Ascending aorta (tissue), 2 donors: ENCODE measurements around the gene SEZ6L. TPM values are rescaled to one million over a fixed set of nuclear protein-coding genes. Genes with fewer than 3 reads are reported as not detected.

Source experiments
- DNase-seq, 2 donors: peaks; one replicate each; pipeline ENCODE4 v3.0.0-alpha.2; 2019; ENCODE audit warnings: low spot score in 2 of 2
- H3K27ac ChIP-seq, 2 donors: fragments of 200-600 bp; sonication (generic); one replicate each; pipeline ENCODE4 v1.5.1; 2016 to 2017; ENCODE audit warnings: mild to moderate bottlenecking in 1 of 2
- H3K27me3 ChIP-seq: fragments of 200-600 bp; sonication (generic); one replicate; pipeline ENCODE4 v1.5.1; 2017
- H3K36me3 ChIP-seq, 2 donors: fragments of 200-600 bp; sonication (generic); one replicate each; pipeline ENCODE4 v1.5.1; 2016
- H3K4me1 ChIP-seq, 2 donors: fragments of 200-600 bp; sonication (generic); one replicate each; pipeline ENCODE4 v1.5.1; 2016 to 2017; ENCODE audit warnings: mild to moderate bottlenecking in 1 of 2
- H3K4me3 ChIP-seq, 2 donors: fragments of 200-600 bp; sonication (generic); one replicate each; pipeline ENCODE4 v1.5.1; 2016 to 2017; ENCODE audit warnings: mild to moderate bottlenecking in 1 of 2
- H3K9me3 ChIP-seq, 2 donors: fragments of 200-600 bp; sonication (generic); one replicate each; pipeline ENCODE4 v1.5.1; 2016
- CTCF ChIP-seq, 3 experiments: fragments of 200-600 bp in 2 of 3; fragments of 450-650 bp in 1 of 3; sonication (generic) in 2 of 3; IDR thresholded peaks; one replicate each; pipeline ENCODE4 v1.5.1; 2016 to 2019; ENCODE audit warnings: antibody characterized with exemption in 3 of 3, mild to moderate bottlenecking in 1 of 3, moderate library complexity in 1 of 3
- intact Hi-C: fragments of 100-400 bp; cut with DNase I; formaldehyde crosslinking; loops from one replicate; pipeline ENCODE4 v1.15.1; 2023
- total RNA-seq: library from RNA; depleted of rRNA; stranded (reverse); fragments of >200 nt; gene quantifications from one replicate; pipeline ENCODE4 v1.1.0, GENCODE V29; 2016

The SEZ6L gene
- total RNA-seq, 1 donor from 2014 or later: not detected

- H3K27ac ChIP-seq: no peak overlapping the region
- H3K4me3 ChIP-seq: no peak overlapping the region
- H3K27me3 ChIP-seq: no peaks in the 10 kb centered on the region
- intact Hi-C loops: no loop called here
- DNase-seq: no peak
- no peaks in the 10 kb centered on the region for H3K4me1 ChIP-seq
- no peaks in the 10 kb centered on the region for H3K9me3 ChIP-seq
- TF ChIP-seq CTCF (IDR thresholded peaks at IDR 0.05): no peak
- no peaks in the 10 kb centered on the region for H3K36me3 ChIP-seq
These were observed 152.2 kb downstream of the SEZ6L start for GRCh38 chr22:26321469-26321913.

DNA sequence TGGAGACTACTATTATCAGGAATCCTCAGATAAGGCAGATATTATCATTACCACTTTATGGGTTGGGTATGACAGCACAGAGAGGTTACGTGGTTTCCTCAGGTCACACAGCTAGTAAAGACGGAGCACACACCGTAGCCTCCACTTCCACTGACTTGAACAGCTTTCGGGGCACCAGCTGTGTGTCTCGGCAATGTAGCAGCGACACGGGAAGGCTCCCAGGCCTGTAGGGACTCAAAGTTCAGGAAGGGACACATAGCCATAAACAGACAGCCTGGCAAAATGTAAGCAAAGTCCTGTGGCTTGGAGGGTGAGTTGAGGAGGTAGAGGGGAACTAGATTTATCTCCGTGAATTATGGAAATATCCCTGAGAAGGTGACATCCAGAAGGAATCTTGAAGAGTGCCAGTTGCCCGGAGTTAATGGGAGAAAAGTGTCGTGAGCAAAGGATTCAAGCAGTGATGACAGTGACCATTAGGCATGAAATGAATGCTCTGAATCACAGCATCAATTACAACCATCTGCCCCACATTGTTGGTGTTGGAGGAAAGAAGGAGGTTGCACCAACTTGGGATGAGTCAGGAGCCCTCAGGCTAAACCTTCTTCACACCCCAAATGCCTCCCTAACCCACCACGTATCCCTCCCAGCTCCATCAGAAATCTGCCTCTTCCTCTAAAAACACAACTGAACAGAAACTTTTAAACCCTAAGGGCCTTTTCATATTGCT lies 153.1 kb downstream of the SEZ6L start:
- Histone ChIP-seq H3K4me1 (no peaks in the 10 kb centered on the region), H3K27ac (no peak overlapping the region), H3K9me3 (no peaks in the 10 kb centered on the region), H3K36me3 (no peaks in the 10 kb centered on the region), H3K27me3 (no peaks in the 10 kb centered on the region), H3K4me3 (no peak overlapping the region)
- DNase-seq: no peak
- TF ChIP-seq CTCF (IDR thresholded peaks at IDR 0.05): no peak
- intact Hi-C loops: no loop called here

DNA sequence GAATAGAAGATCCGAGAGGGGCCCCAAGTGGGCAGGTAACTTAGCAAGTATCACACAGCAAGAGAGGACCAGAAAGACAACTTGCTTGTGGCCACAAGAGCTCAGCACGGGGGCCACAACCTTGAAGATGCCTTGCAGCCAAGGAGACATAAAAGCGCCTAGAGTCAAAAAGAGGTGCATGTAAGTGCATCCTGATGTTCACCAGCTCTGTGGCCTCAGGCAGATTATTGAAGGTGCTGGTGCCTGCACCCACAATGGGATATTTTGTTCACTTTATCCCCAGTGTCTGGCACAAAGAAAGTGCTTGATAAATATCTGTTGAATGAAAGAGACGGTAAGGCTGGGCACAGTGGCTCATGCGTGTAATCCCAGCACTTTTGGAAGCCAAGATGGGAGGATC lies 153.8 kb downstream of the SEZ6L start:
- intact Hi-C loops: no loop called here
- no peak for TF ChIP-seq CTCF (IDR thresholded peaks at IDR 0.05)
- H3K9me3 ChIP-seq: no peaks in the 10 kb centered on the region
- H3K27ac ChIP-seq: no peak overlapping the region
- H3K4me3 ChIP-seq: no peak overlapping the region
- DNase-seq: no peak
- H3K4me1 ChIP-seq: no peaks in the 10 kb centered on the region
- H3K36me3 ChIP-seq: no peaks in the 10 kb centered on the region
- H3K27me3 ChIP-seq: no peaks in the 10 kb centered on the region

GRCh38 chr22:26324150-26324549 lies 154.9 kb downstream of the SEZ6L start:
- no peaks in the 10 kb centered on the region for H3K36me3 ChIP-seq
- H3K9me3 ChIP-seq: no peaks in the 10 kb centered on the region
- DNase-seq: no peak
- no peak overlapping the region for H3K27ac ChIP-seq
- H3K27me3 ChIP-seq: no peaks in the 10 kb centered on the region
- TF ChIP-seq CTCF (IDR thresholded peaks at IDR 0.05): no peak
- intact Hi-C loops: no loop called here
- H3K4me1 ChIP-seq: no peaks in the 10 kb centered on the region
- no peak overlapping the region for H3K4me3 ChIP-seq

DNA sequence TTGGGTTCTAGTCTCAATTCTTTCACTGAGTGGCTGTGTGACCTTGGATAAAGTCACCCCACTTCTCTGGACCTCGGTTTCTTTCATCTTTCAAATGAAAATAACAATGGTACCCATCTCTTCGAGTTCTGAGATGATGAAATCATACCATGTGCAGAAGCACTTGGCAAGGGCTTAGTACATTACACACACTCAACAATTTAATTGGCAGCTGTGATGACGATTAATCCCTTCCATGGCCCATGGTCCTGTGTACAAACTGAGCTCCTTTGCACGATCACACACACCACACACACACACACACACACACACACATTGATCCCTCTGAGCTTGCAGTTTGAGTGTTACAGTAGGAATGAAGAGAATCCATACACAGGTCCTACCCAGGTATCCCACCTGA lies 156.4 kb downstream of the SEZ6L start:
- no peak for TF ChIP-seq CTCF (IDR thresholded peaks at IDR 0.05)
- DNase-seq: no peak
- Histone ChIP-seq H3K9me3 (no peaks in the 10 kb centered on the region), H3K27me3 (no peaks in the 10 kb centered on the region), H3K27ac (no peak overlapping the region), H3K4me1 (no peaks in the 10 kb centered on the region), H3K4me3 (no peak overlapping the region), H3K36me3 (no peaks in the 10 kb centered on the region)
- intact Hi-C loops: no loop called here

DNA sequence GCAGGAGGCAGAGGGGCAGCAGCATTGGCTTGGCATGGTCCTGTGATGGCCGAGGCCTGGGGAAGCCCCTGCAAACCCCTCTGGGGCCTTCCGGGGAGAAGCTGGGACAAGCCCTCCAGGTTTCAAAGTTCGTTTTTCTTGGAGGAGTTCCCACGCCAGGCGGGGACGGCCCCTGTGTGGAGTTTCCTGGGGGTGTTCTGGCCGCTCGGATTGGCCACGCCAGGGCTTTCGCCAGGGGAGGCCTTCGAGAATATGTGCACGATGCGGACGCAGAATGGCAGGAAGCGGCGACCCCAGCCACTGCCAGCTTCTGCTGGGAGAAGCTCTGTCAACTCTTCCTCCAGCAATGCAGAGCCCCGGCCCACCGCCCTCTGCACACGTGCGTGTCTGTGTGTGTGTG lies 157.5 kb downstream of the SEZ6L start:
- no peak overlapping the region for H3K27ac ChIP-seq
- H3K4me1 ChIP-seq: no peaks in the 10 kb centered on the region
- TF ChIP-seq CTCF (IDR thresholded peaks at IDR 0.05): no peak
- no peaks in the 10 kb centered on the region for H3K27me3 ChIP-seq
- H3K36me3 ChIP-seq: no peaks in the 10 kb centered on the region
- no peaks in the 10 kb centered on the region for H3K9me3 ChIP-seq
- DNase-seq: no peak
- H3K4me3 ChIP-seq: no peak overlapping the region
- intact Hi-C loops: no loop called here
